GM23338 (cell line): ENCODE measurements around the gene NKX2-1. TPM values are rescaled to one million over a fixed set of nuclear protein-coding genes. Genes with fewer than 3 reads are reported as not detected.

Experiments used
- ATAC-seq: fragments of 200-7000 bp; cut with Tn5 transposase; 3 replicates; pipeline ENCODE4 v1.9.1; 2020
- DNase-seq: peaks from one replicate; pipeline ENCODE4 v3.0.0-alpha.2; 2015; ENCODE audit warnings: low spot score
- H2AFZ ChIP-seq: fragments of 200-600 bp; sonication (generic); 2 replicates; pipeline ENCODE4 v1.8.0; 2016; ENCODE audit warnings: antibody characterized with exemption, mild to moderate bottlenecking, moderate library complexity
- H3F3A ChIP-seq: fragments of 200-600 bp; sonication (generic); replicated peaks from 2 replicates; pipeline ENCODE4 v1.8.0; 2017; ENCODE audit warnings: antibody characterized with exemption, mixed run types, low read depth
- H3K27ac ChIP-seq: fragments of 200-600 bp; sonication (generic); 2 replicates; pipeline ENCODE4 v1.6.1; 2016; ENCODE audit warnings: low read depth
- H3K27me3 ChIP-seq: fragments of 200-600 bp; sonication (generic); 2 replicates; pipeline ENCODE4 v1.8.0; 2016; ENCODE audit warnings: mild to moderate bottlenecking, mixed run types, moderate library complexity; ENCODE audit not compliant: insufficient read depth
- H3K36me3 ChIP-seq: fragments of 200-600 bp; sonication (generic); 2 replicates; pipeline ENCODE4 v1.8.0; 2016; ENCODE audit warnings: mild to moderate bottlenecking; ENCODE audit not compliant: insufficient read depth
- H3K4me1 ChIP-seq: fragments of 200-600 bp; sonication (generic); 2 replicates; pipeline ENCODE4 v1.8.0; 2016; ENCODE audit warnings: mild to moderate bottlenecking, moderate library complexity; ENCODE audit not compliant: insufficient read depth
- H3K4me2 ChIP-seq: fragments of 200-600 bp; sonication (generic); 2 replicates; pipeline ENCODE4 v1.7.1; 2017; ENCODE audit warnings: mixed run types
- H3K4me3 ChIP-seq: fragments of 200-600 bp; sonication (generic); 2 replicates; pipeline ENCODE4 v1.6.1; 2016; ENCODE audit warnings: mixed run types
- H3K79me2 ChIP-seq: fragments of 200-600 bp; sonication (generic); replicated peaks from 2 replicates; pipeline ENCODE4 v1.8.0; 2017; ENCODE audit warnings: mild to moderate bottlenecking; ENCODE audit not compliant: insufficient read depth
- H3K9me2 ChIP-seq: fragments of 200-600 bp; sonication (generic); 2 replicates; pipeline ENCODE4 v1.8.0; 2017; ENCODE audit not compliant: insufficient read depth
- H4K20me1 ChIP-seq: fragments of 200-600 bp; sonication (generic); replicated peaks from 2 replicates; pipeline ENCODE4 v1.8.0; 2017; ENCODE audit warnings: mild to moderate bottlenecking; ENCODE audit not compliant: insufficient read depth
- H3K27ac Mint-ChIP-seq: 2 replicates; pipeline ENCODE4 v1.8.0; 2020; ENCODE audit warnings: inconsistent platforms, mild to moderate bottlenecking, moderate library complexity, mixed read lengths
- H3K27me3 Mint-ChIP-seq: 3 replicates; pipeline ENCODE4 v1.8.0; 2022; ENCODE audit warnings: low read depth, mild to moderate bottlenecking, moderate library complexity, mixed read lengths, inconsistent platforms; ENCODE audit not compliant: insufficient read depth, poor library complexity
- H3K36me3 Mint-ChIP-seq: 3 replicates; pipeline ENCODE4 v1.8.0; 2021; ENCODE audit warnings: low read depth, mild to moderate bottlenecking, inconsistent platforms, moderate library complexity, mixed read lengths
- H3K4me1 Mint-ChIP-seq: 3 replicates; pipeline ENCODE4 v1.8.0; 2020; ENCODE audit warnings: mild to moderate bottlenecking, inconsistent platforms, mixed read lengths
- H3K4me3 Mint-ChIP-seq: 3 replicates; pipeline ENCODE4 v1.8.0; 2021; ENCODE audit warnings: moderate library complexity, mild to moderate bottlenecking, inconsistent platforms, mixed read lengths
- H3K9me3 Mint-ChIP-seq: 3 replicates; pipeline ENCODE4 v1.8.0; 2020; ENCODE audit warnings: moderate library complexity, mild to moderate bottlenecking, inconsistent platforms, mixed read lengths
- CREB1 ChIP-seq: fragments of 250-450 bp; sonication (Bioruptor Pico); IDR thresholded peaks from 2 replicates; pipeline ENCODE4 v1.5.0; 2020; ENCODE audit warnings: low read depth, mild to moderate bottlenecking, moderate library complexity
- EZH2 ChIP-seq: fragments of 200-600 bp; sonication (generic); IDR thresholded peaks from one replicate; pipeline ENCODE4 v1.8.0; 2017; ENCODE audit warnings: antibody characterized with exemption, mild to moderate bottlenecking, low read depth; ENCODE audit not compliant: unreplicated experiment
- EZH2phosphoT487 ChIP-seq: fragments of 200-600 bp; sonication (generic); IDR thresholded peaks from one replicate; pipeline ENCODE4 v1.8.1; 2018; ENCODE audit warnings: antibody characterized with exemption; ENCODE audit not compliant: unreplicated experiment
- NANOG ChIP-seq: IDR thresholded peaks from 2 replicates; pipeline ENCODE4 v1.6.1; 2016; ENCODE audit warnings: antibody characterized with exemption, borderline replicate concordance
- POLR2AphosphoS5 ChIP-seq: IDR thresholded peaks from 2 replicates; pipeline ENCODE4 v1.6.1; 2016; ENCODE audit warnings: antibody characterized with exemption, low read depth
- STAT1 ChIP-seq: IDR thresholded peaks from one replicate; pipeline ENCODE4 v1.6.1; 2016; ENCODE audit warnings: antibody characterized with exemption; ENCODE audit not compliant: unreplicated experiment
- ZNF114 ChIP-seq: fragments of 250-450 bp; sonication (Bioruptor Pico); IDR thresholded peaks from 2 replicates; pipeline ENCODE4 v1.5.0; 2020; ENCODE audit warnings: mild to moderate bottlenecking, moderate library complexity
- ZNF331 ChIP-seq: fragments of 250-450 bp; sonication (Bioruptor Pico); IDR thresholded peaks from 2 replicates; pipeline ENCODE4 v1.5.0; 2020; ENCODE audit warnings: low read depth, mild to moderate bottlenecking, moderate library complexity
- polyA plus RNA-seq: library from polyadenylated mRNA; unstranded; fragments of >200 nt; fragmentation: Nextera tagmentation; extraction: Ambion mirVana; gene quantifications from 2 replicates; pipeline ENCODE4 v1.2.1, GENCODE V29; 2016
- total RNA-seq: library from RNA; depleted of rRNA; stranded (reverse); fragments of >200 nt; shearing (Covaris generic); gene quantifications from 2 replicates; pipeline ENCODE4 v1.2.3, GENCODE V29; 2014
- TF ChIP-seq, protein P1 (sequence below): fragments of 250-450 bp; sonication (Bioruptor Pico); IDR thresholded peaks from 2 replicates; pipeline ENCODE4 v1.5.0; 2020; ENCODE audit warnings: mild to moderate bottlenecking, moderate library complexity
- TF ChIP-seq, protein P2 (sequence below): IDR thresholded peaks from 2 replicates; pipeline ENCODE4 v1.6.1; 2016; ENCODE audit warnings: antibody characterized with exemption

Gene NKX2-1
- total and polyA plus RNA-seq, 2 experiments from 2014 or later: not detected

- TF ChIP-seq, protein P1, sequence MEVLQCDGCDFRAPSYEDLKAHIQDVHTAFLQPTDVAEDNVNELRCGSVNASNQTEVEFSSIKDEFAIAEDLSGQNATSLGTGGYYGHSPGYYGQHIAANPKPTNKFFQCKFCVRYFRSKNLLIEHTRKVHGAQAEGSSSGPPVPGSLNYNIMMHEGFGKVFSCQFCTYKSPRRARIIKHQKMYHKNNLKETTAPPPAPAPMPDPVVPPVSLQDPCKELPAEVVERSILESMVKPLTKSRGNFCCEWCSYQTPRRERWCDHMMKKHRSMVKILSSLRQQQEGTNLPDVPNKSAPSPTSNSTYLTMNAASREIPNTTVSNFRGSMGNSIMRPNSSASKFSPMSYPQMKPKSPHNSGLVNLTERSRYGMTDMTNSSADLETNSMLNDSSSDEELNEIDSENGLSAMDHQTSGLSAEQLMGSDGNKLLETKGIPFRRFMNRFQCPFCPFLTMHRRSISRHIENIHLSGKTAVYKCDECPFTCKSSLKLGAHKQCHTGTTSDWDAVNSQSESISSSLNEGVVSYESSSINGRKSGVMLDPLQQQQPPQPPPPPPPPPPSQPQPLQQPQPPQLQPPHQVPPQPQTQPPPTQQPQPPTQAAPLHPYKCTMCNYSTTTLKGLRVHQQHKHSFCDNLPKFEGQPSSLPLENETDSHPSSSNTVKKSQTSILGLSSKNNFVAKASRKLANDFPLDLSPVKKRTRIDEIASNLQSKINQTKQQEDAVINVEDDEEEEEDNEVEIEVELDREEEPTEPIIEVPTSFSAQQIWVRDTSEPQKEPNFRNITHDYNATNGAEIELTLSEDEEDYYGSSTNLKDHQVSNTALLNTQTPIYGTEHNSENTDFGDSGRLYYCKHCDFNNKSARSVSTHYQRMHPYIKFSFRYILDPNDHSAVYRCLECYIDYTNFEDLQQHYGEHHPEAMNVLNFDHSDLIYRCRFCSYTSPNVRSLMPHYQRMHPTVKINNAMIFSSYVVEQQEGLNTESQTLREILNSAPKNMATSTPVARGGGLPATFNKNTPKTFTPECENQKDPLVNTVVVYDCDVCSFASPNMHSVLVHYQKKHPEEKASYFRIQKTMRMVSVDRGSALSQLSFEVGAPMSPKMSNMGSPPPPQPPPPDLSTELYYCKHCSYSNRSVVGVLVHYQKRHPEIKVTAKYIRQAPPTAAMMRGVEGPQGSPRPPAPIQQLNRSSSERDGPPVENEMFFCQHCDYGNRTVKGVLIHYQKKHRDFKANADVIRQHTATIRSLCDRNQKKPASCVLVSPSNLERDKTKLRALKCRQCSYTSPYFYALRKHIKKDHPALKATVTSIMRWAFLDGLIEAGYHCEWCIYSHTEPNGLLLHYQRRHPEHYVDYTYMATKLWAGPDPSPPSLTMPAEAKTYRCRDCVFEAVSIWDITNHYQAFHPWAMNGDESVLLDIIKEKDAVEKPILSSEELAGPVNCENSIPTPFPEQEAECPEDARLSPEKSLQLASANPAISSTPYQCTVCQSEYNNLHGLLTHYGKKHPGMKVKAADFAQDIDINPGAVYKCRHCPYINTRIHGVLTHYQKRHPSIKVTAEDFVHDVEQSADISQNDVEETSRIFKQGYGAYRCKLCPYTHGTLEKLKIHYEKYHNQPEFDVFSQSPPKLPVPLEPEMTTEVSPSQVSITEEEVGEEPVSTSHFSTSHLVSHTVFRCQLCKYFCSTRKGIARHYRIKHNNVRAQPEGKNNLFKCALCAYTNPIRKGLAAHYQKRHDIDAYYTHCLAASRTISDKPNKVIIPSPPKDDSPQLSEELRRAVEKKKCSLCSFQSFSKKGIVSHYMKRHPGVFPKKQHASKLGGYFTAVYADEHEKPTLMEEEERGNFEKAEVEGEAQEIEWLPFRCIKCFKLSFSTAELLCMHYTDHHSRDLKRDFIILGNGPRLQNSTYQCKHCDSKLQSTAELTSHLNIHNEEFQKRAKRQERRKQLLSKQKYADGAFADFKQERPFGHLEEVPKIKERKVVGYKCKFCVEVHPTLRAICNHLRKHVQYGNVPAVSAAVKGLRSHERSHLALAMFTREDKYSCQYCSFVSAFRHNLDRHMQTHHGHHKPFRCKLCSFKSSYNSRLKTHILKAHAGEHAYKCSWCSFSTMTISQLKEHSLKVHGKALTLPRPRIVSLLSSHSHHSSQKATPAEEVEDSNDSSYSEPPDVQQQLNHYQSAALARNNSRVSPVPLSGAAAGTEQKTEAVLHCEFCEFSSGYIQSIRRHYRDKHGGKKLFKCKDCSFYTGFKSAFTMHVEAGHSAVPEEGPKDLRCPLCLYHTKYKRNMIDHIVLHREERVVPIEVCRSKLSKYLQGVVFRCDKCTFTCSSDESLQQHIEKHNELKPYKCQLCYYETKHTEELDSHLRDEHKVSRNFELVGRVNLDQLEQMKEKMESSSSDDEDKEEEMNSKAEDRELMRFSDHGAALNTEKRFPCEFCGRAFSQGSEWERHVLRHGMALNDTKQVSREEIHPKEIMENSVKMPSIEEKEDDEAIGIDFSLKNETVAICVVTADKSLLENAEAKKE (CRISPR knock-in tag): no peak
- TF ChIP-seq CREB1 (CRISPR knock-in tag) (no peak), ZNF114 (no peak), EZH2phosphoT487 (no peak), POLR2AphosphoS5 (no peak)
These were observed 24.4 kb downstream of the NKX2-1 start (continued) for GRCh38 chr14:36495666-36496065.

GRCh38 chr14:36493761-36494160, 26.3 kb downstream of the NKX2-1 start:
- no peaks in the 10 kb centered on the region for H3K9me2 ChIP-seq
- Mint-ChIP-seq H3K9me3 (no peaks in the 10 kb centered on the region), H3K4me1 (peaks cover 24% of the 10 kb centered on the region), H3K27me3 (peaks cover 9% of the 10 kb centered on the region), H3K27ac (no peak overlapping the region), H3K4me3 (no peak overlapping the region), H3K36me3 (no peaks in the 10 kb centered on the region)
- H2AFZ ChIP-seq: no peak overlapping the region
- no peaks in the 10 kb centered on the region for H3K79me2 ChIP-seq
- no peaks in the 10 kb centered on the region for H3F3A ChIP-seq
- no peak overlapping the region for H3K4me3 ChIP-seq
- H3K27ac ChIP-seq: no peak overlapping the region
- H3K4me2 ChIP-seq: peak overlapping the region; percentile 47; the same call in 1 of the 2 replicates
- DNase-seq (no peak), ATAC-seq (no peak)
- peaks cover 45% of the 10 kb centered on the region for H3K4me1 ChIP-seq
- no peaks in the 10 kb centered on the region for H3K36me3 ChIP-seq
- H4K20me1 ChIP-seq: no peaks in the 10 kb centered on the region
- peaks cover 44% of the 10 kb centered on the region for H3K27me3 ChIP-seq
- no peak for TF ChIP-seq EZH2phosphoT487
- TF ChIP-seq, protein P2, sequence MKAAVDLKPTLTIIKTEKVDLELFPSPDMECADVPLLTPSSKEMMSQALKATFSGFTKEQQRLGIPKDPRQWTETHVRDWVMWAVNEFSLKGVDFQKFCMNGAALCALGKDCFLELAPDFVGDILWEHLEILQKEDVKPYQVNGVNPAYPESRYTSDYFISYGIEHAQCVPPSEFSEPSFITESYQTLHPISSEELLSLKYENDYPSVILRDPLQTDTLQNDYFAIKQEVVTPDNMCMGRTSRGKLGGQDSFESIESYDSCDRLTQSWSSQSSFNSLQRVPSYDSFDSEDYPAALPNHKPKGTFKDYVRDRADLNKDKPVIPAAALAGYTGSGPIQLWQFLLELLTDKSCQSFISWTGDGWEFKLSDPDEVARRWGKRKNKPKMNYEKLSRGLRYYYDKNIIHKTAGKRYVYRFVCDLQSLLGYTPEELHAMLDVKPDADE: no peak
- no peak for TF ChIP-seq CREB1 (CRISPR knock-in tag)
- TF ChIP-seq STAT1: no peak
- no peak for TF ChIP-seq ZNF331
- no peak for TF ChIP-seq POLR2AphosphoS5
- TF ChIP-seq ZNF114: no peak
- TF ChIP-seq NANOG: no peak
- TF ChIP-seq EZH2: no peak
